GM12878 (cell line): ENCODE data around the gene ATP6V1G1. TPM values are rescaled to one million over a fixed set of nuclear protein-coding genes. Genes with fewer than 3 reads are reported as not detected.

ENCODE experiments used
- CEBPB ChIP-seq, 2 experiments: fragments of 150-350 bp in 1 of 2; IDR thresholded peaks; 2 replicates each; pipeline ENCODE4 v1.6.1; 2012 to 2014; ENCODE audit warnings: low read depth in 2 of 2, low read length in 2 of 2, borderline replicate concordance in 1 of 2, inconsistent platforms in 1 of 2
- E2F4 ChIP-seq: IDR thresholded peaks from 2 replicates; pipeline ENCODE4 v1.6.1; 2012; ENCODE audit warnings: low read depth, low read length, improper control_type of control experiment
- HDGF ChIP-seq: fragments of 450-650 bp; IDR thresholded peaks from 2 replicates; pipeline ENCODE4 v1.6.1; 2016; ENCODE audit warnings: antibody characterized with exemption
- KDM1A ChIP-seq: fragments of 200-600 bp; sonication (generic); IDR thresholded peaks from 2 replicates; pipeline ENCODE4 v1.6.1; 2016; ENCODE audit warnings: borderline replicate concordance
- MLLT1 ChIP-seq: fragments of 450-650 bp; IDR thresholded peaks from 2 replicates; pipeline ENCODE4 v1.6.1; 2016; ENCODE audit warnings: mild to moderate bottlenecking
- RFX5 ChIP-seq: IDR thresholded peaks from 2 replicates; pipeline ENCODE4 v1.6.1; 2011; ENCODE audit warnings: low read depth, low read length, improper control_type of control experiment
- SKIL ChIP-seq: fragments of 450-650 bp; IDR thresholded peaks from 2 replicates; pipeline ENCODE4 v1.6.1; 2017; ENCODE audit warnings: mild to moderate bottlenecking, low read depth, inconsistent platforms; ENCODE audit not compliant: poor library complexity, severe bottlenecking
- SMAD1 ChIP-seq: fragments of 450-650 bp; IDR thresholded peaks from 2 replicates; pipeline ENCODE4 v1.6.1; 2018; ENCODE audit warnings: mild to moderate bottlenecking, low read depth; ENCODE audit not compliant: partially characterized antibody
- SMC3 ChIP-seq: IDR thresholded peaks from 2 replicates; pipeline ENCODE4 v1.6.1; 2011; ENCODE audit warnings: low read length, improper control_type of control experiment, borderline replicate concordance
- STAT3 ChIP-seq: IDR thresholded peaks from 2 replicates; pipeline ENCODE4 v1.6.1; 2011; ENCODE audit warnings: low read depth, low read length, improper control_type of control experiment
- polyA plus RNA-seq, 11 experiments: library from polyadenylated mRNA; depleted of rRNA in 4 of 11; unstranded in 6 of 11; stranded (reverse) in 5 of 11; fragments of >200 nt; fragmentation: Nextera tagmentation in 4 of 11; fragmentation: Illumina TruSeq in 1 of 11; extraction: Ambion mirVana in 4 of 11; extraction: Trizol in 1 of 11; gene quantifications; 1 replicate in 1 of 11; 2 replicates in 10 of 11; pipeline versions ENCODE4 v1.2.1 to v1.2.3, GENCODE V29; 2011 to 2016; ENCODE audit warnings: inconsistent platforms in 2 of 11, missing spikeins in 2 of 11, low read depth in 1 of 11
- total RNA-seq, 4 experiments: library from RNA; depleted of rRNA in 3 of 4; stranded (reverse); fragments of >200 nt in 3 of 4; fragmentation: Illumina TruSeq in 1 of 4; extraction: Trizol in 1 of 4; gene quantifications; 2 replicates each; pipeline versions ENCODE4 v1.2.1 to v1.2.3, GENCODE V29; 2013 to 2021

ATP6V1G1 gene
- total and polyA plus RNA-seq, 10 of the 15 experiments (the other 5 are each of a cell fraction or from before 2014, with no cell fraction given): 34.2 to 204 (median 82.5) TPM

- 0 out of 2 replicates have a peak, but pooled peaks have one; percentile 70 for TF ChIP-seq HDGF
- TF ChIP-seq SMAD1: no peak
- peak; percentile 2; the same call in 1 of the 2 replicates for TF ChIP-seq MLLT1
- TF ChIP-seq KDM1A: no peak
- no peak for TF ChIP-seq CEBPB (IDR thresholded peaks at IDR 0.05; ENCODE audit: borderline replicate concordance in 1 of 2, low read depth in 2 of 2, low read length in 2 of 2)
- no peak for TF ChIP-seq SMC3
- TF ChIP-seq STAT3: no peak
- TF ChIP-seq SKIL: no peak
- no peak for TF ChIP-seq RFX5
- no peak for TF ChIP-seq E2F4
Observed at GRCh38 chr9:114612272-114612923, 24.8 kb downstream of the ATP6V1G1 start (continued).
